Endodermal cell (in vitro differentiated cells): Measurements from ENCODE around the gene B3GALNT1. TPM values are rescaled to one million over a fixed set of nuclear protein-coding genes. Genes with fewer than 3 reads are reported as not detected.
"Not testable (repeated sequence)": the region's sequence is repeated elsewhere in the genome, so short reads cannot be mapped to it uniquely, and the experiment has no call there.

Source experiments
- DNase-seq: peaks from one replicate; pipeline ENCODE4 v3.0.0-alpha.2; 2017
- H3K27ac ChIP-seq: 2 replicates; pipeline ENCODE4 v1.5.1; 2013; ENCODE audit warnings: mild to moderate bottlenecking, low read depth, low read length, moderate library complexity
- H3K27me3 ChIP-seq: 2 replicates; pipeline ENCODE4 v1.6.1; 2013; ENCODE audit warnings: mild to moderate bottlenecking, low read length, moderate library complexity; ENCODE audit not compliant: insufficient read depth, control insufficient read depth, poor library complexity, severe bottlenecking
- H3K36me3 ChIP-seq: 2 replicates; pipeline ENCODE4 v1.7.0; 2013; ENCODE audit warnings: mild to moderate bottlenecking, low read length, moderate library complexity; ENCODE audit not compliant: control insufficient read depth, insufficient read depth
- H3K4me1 ChIP-seq: one replicate; pipeline ENCODE4 v1.7.0; 2013; ENCODE audit warnings: low read length; ENCODE audit not compliant: control insufficient read depth, insufficient read depth
- H3K4me3 ChIP-seq: 2 replicates; pipeline ENCODE4 v1.5.1; 2013; ENCODE audit warnings: mild to moderate bottlenecking, low read length, moderate library complexity
- H3K9ac ChIP-seq: 2 replicates; pipeline ENCODE4 v1.6.1; 2013; ENCODE audit warnings: mild to moderate bottlenecking, low read length, moderate library complexity; ENCODE audit not compliant: poor library complexity, severe bottlenecking; ENCODE audit errors: extremely low read depth
- H3K9me3 ChIP-seq: 2 replicates; pipeline ENCODE4 v1.6.1; 2013; ENCODE audit warnings: mild to moderate bottlenecking, low read length, moderate library complexity; ENCODE audit not compliant: control insufficient read depth
- H3K27ac Mint-ChIP-seq: 2 replicates; pipeline ENCODE4 v1.8.0; 2020; ENCODE audit warnings: mixed read lengths
- H3K27me3 Mint-ChIP-seq: 2 replicates; pipeline ENCODE4 v1.8.0; 2021; ENCODE audit warnings: mild to moderate bottlenecking, mixed read lengths; ENCODE audit not compliant: insufficient read depth
- H3K36me3 Mint-ChIP-seq: 2 replicates; pipeline ENCODE4 v1.8.0; 2020; ENCODE audit warnings: low read depth, mixed read lengths
- H3K4me1 Mint-ChIP-seq: 2 replicates; pipeline ENCODE4 v1.8.0; 2020; ENCODE audit warnings: mixed read lengths
- H3K4me3 Mint-ChIP-seq: 2 replicates; pipeline ENCODE4 v1.8.0; 2020; ENCODE audit warnings: mild to moderate bottlenecking, moderate library complexity, mixed read lengths
- H3K9me3 Mint-ChIP-seq: 2 replicates; pipeline ENCODE4 v1.8.0; 2020; ENCODE audit warnings: mild to moderate bottlenecking, mixed read lengths
- whole genome bisulfite sequencing, 2 experiments: methylation state at CpG; one replicate each; pipeline versions ENCODE4 v1.1.5 to v1.1.7; 2013; ENCODE audit warnings: missing lambda C conversion rate in 2 of 2, mixed read lengths in 1 of 2; ENCODE audit not compliant: insufficient coverage in 1 of 2, insufficient read length in 1 of 2; 5-methylcytosine and 5-hydroxymethylcytosine counted together
- total RNA-seq, 2 donors: library from RNA; stranded (reverse); fragmentation: NEBNext Ultra II Directional in 1 of 2; extraction: Animal tissue kit (Norgen Biotek cat#: 25700) in 1 of 2; gene quantifications; 2 replicates in 1 of 2; 3 replicates in 1 of 2; pipeline ENCODE4 v1.2.1, GENCODE V29; 2021
- TF ChIP-seq, protein P1 (sequence below): fragments of 200-600 bp; sonication (generic); conservative IDR thresholded peaks from 2 replicates; pipeline ENCODE4 v1.5.0; 2021; ENCODE audit warnings: antibody characterized with exemption, mild to moderate bottlenecking

B3GALNT1 gene
- total RNA-seq, 2 donors from 2014 or later, result 23.1 to 24.7 TPM

DNA sequence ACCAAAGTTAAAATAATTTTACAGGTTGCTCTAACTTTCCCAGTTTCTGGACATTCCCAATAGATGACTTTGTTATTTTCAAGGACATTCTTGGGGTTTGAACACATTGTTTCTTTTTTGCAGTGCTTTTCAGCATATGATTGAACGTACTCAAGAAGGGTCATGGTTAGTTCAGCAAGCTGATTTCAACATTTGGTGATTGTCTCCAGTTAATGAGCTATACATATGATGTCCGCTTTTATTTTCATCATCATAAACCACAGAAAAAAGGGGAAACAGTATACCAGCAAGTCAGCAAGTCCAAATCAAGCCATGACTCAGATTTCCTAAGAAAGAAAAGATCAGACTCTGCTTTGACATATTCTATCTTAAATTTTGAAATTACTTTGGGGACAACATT lies 69.4 kb downstream of the B3GALNT1 start:
- Histone ChIP-seq H3K27me3 (no peaks in the 10 kb centered on the region), H3K36me3 (no peaks in the 10 kb centered on the region), H3K27ac (no peak overlapping the region), H3K4me1 (no peaks in the 10 kb centered on the region), H3K9ac (no peak overlapping the region), H3K9me3 (no peaks in the 10 kb centered on the region), H3K4me3 (no peak overlapping the region)
- Mint-ChIP-seq H3K27ac (no peak overlapping the region), H3K27me3 (no peaks in the 10 kb centered on the region), H3K4me3 (no peak overlapping the region), H3K9me3 (peaks cover 22% of the 10 kb centered on the region), H3K36me3 (no peaks in the 10 kb centered on the region), H3K4me1 (no peaks in the 10 kb centered on the region)
- TF ChIP-seq, protein P1, sequence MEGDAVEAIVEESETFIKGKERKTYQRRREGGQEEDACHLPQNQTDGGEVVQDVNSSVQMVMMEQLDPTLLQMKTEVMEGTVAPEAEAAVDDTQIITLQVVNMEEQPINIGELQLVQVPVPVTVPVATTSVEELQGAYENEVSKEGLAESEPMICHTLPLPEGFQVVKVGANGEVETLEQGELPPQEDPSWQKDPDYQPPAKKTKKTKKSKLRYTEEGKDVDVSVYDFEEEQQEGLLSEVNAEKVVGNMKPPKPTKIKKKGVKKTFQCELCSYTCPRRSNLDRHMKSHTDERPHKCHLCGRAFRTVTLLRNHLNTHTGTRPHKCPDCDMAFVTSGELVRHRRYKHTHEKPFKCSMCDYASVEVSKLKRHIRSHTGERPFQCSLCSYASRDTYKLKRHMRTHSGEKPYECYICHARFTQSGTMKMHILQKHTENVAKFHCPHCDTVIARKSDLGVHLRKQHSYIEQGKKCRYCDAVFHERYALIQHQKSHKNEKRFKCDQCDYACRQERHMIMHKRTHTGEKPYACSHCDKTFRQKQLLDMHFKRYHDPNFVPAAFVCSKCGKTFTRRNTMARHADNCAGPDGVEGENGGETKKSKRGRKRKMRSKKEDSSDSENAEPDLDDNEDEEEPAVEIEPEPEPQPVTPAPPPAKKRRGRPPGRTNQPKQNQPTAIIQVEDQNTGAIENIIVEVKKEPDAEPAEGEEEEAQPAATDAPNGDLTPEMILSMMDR, result no peak
- 80 to 89% methylated on average over 1 to 2 of the region's 2 CpGs for WGBS, 2 experiments
- DNase-seq, result no peak

DNA sequence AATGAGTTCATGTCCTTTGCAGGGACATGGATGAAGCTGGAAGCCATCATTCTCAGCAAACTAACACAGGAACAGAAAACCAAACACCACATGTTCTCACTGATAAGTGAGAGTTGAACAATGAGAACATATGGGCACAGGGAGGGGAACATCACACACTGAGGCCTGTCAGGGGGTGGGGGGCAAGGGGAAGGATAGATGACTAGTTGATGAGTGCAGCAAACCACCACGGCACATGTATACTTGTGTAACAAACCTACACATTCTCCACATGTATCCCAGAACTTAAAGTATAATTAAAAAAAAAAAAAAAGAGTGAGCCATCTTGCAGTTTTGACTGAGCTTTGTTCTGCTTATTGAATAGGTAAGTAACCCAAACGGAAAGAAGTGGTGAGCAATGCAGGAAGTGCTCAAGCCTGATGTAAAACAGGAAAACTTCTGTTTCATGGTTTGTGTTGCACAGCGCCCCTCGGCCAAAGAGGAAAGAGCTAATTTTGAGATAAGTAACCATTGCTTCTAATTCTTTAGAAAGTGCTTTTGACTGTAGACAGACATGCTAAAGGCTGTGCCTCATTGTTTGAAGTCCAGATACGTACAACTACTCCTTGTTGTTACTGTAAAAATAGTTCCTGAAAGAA lies 70.1 kb downstream of the B3GALNT1 start:
- not testable (repeated sequence) for H3K4me1 ChIP-seq, H3K27ac Mint-ChIP-seq, H3K27me3 Mint-ChIP-seq, H3K36me3 ChIP-seq, H3K4me3 ChIP-seq, DNase-seq, H3K4me3 Mint-ChIP-seq, H3K9me3 ChIP-seq, H3K36me3 Mint-ChIP-seq, H3K27ac ChIP-seq, H3K9ac ChIP-seq, H3K27me3 ChIP-seq, H3K4me1 Mint-ChIP-seq
- H3K9me3 Mint-ChIP-seq, result peaks cover 22% of the 10 kb centered on the region
- WGBS, 2 experiments, result 89 to 100% methylated on average over 4 of the region's 5 CpGs

Other genes with a start within 250 kb of the B3GALNT1 start
- 10 to 100 TPM; 47.1 to 48.3 TPM for gene NMD3, start 116.0 kb upstream of the B3GALNT1 start, total RNA-seq